ENCODE results near the gene RNF182. TPM values are rescaled to one million over a fixed set of nuclear protein-coding genes. Genes with fewer than 3 reads are reported as not detected.

Gene RNF182
- total and polyA plus RNA-seq, 9 of the 15 experiments (the other 6 are each of a cell fraction or from before 2014, with no cell fraction given): 12.8 to 22.8 (median 17.5) TPM

DNA sequence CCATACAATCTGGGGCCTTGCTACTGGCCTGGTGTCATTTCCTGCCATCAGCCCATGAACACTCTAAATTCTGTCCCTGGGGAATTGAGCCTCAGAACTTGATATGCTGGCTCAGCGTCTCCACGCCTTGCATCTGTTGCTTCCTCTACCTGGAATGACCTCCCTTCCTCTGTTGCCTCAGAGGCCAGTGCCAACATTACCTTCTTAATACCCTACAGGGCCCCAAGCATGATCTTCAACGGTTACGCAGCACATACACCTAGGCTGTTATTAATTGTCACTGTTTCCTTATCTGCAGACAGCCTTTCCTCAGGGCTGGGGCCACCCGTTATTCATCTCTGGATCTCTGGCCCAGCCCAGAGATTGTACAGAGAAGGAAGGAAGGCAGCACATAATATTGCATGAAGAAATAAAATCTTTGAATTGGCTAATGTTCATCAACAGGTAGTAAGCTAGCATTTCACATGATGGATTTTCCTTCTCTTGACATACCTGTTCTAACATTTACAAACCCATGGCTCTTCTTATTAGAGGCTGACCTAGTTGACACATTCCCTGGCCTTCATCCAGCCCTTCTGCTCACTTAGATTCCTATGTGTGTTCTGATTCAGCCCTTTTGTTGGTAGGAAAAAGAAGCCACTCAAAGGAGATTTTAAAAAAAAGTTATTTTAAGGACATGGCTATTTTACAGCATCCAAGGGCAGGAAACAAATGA, 8.4 kb upstream of the RNF182 start (continued):
- TF ChIP-seq, protein P1, sequence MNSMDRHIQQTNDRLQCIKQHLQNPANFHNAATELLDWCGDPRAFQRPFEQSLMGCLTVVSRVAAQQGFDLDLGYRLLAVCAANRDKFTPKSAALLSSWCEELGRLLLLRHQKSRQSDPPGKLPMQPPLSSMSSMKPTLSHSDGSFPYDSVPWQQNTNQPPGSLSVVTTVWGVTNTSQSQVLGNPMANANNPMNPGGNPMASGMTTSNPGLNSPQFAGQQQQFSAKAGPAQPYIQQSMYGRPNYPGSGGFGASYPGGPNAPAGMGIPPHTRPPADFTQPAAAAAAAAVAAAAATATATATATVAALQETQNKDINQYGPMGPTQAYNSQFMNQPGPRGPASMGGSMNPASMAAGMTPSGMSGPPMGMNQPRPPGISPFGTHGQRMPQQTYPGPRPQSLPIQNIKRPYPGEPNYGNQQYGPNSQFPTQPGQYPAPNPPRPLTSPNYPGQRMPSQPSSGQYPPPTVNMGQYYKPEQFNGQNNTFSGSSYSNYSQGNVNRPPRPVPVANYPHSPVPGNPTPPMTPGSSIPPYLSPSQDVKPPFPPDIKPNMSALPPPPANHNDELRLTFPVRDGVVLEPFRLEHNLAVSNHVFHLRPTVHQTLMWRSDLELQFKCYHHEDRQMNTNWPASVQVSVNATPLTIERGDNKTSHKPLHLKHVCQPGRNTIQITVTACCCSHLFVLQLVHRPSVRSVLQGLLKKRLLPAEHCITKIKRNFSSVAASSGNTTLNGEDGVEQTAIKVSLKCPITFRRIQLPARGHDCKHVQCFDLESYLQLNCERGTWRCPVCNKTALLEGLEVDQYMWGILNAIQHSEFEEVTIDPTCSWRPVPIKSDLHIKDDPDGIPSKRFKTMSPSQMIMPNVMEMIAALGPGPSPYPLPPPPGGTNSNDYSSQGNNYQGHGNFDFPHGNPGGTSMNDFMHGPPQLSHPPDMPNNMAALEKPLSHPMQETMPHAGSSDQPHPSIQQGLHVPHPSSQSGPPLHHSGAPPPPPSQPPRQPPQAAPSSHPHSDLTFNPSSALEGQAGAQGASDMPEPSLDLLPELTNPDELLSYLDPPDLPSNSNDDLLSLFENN (IDR thresholded peaks at IDR 0.05; ENCODE audit: low read depth in 2 of 2, low read length in 2 of 2): no peak
- no peak for TF ChIP-seq TRIM24 (IDR thresholded peaks at IDR 0.05)
- no peak for TF ChIP-seq ZNF449 (CRISPR knock-in tag; IDR thresholded peaks at IDR 0.05)
- TF ChIP-seq CBFA2T3 (IDR thresholded peaks at IDR 0.05): peak; percentile 55
- TF ChIP-seq FOXP1 (CRISPR knock-in tag; IDR thresholded peaks at IDR 0.05): no peak
- no peak for TF ChIP-seq ARHGAP35 (IDR thresholded peaks at IDR 0.05; ENCODE audit: partially characterized antibody)
- TF ChIP-seq, protein P2, sequence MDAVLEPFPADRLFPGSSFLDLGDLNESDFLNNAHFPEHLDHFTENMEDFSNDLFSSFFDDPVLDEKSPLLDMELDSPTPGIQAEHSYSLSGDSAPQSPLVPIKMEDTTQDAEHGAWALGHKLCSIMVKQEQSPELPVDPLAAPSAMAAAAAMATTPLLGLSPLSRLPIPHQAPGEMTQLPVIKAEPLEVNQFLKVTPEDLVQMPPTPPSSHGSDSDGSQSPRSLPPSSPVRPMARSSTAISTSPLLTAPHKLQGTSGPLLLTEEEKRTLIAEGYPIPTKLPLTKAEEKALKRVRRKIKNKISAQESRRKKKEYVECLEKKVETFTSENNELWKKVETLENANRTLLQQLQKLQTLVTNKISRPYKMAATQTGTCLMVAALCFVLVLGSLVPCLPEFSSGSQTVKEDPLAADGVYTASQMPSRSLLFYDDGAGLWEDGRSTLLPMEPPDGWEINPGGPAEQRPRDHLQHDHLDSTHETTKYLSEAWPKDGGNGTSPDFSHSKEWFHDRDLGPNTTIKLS (IDR thresholded peaks at IDR 0.05; ENCODE audit: borderline replicate concordance, low read depth): no peak
- TF ChIP-seq ETV1 (tag; conservative IDR thresholded peaks at IDR 0.05; ENCODE audit: low read depth): no peak
- TF ChIP-seq RNF2 (IDR thresholded peaks at IDR 0.05): no peak
- no peak for TF ChIP-seq NFXL1 (CRISPR knock-in tag; IDR thresholded peaks at IDR 0.05)
- 0 out of 2 replicates have a peak, but pooled peaks have one; percentile 28 for TF ChIP-seq ZNF592 (IDR thresholded peaks at IDR 0.05)
- TF ChIP-seq, protein P3, sequence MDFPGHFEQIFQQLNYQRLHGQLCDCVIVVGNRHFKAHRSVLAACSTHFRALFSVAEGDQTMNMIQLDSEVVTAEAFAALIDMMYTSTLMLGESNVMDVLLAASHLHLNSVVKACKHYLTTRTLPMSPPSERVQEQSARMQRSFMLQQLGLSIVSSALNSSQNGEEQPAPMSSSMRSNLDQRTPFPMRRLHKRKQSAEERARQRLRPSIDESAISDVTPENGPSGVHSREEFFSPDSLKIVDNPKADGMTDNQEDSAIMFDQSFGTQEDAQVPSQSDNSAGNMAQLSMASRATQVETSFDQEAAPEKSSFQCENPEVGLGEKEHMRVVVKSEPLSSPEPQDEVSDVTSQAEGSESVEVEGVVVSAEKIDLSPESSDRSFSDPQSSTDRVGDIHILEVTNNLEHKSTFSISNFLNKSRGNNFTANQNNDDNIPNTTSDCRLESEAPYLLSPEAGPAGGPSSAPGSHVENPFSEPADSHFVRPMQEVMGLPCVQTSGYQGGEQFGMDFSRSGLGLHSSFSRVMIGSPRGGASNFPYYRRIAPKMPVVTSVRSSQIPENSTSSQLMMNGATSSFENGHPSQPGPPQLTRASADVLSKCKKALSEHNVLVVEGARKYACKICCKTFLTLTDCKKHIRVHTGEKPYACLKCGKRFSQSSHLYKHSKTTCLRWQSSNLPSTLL (IDR thresholded peaks at IDR 0.05): no peak
- TF ChIP-seq PHTF2 (CRISPR knock-in tag; IDR thresholded peaks at IDR 0.05): no peak
